ENCODE results near the gene ZKSCAN3.

Gene ZKSCAN3

DNA sequence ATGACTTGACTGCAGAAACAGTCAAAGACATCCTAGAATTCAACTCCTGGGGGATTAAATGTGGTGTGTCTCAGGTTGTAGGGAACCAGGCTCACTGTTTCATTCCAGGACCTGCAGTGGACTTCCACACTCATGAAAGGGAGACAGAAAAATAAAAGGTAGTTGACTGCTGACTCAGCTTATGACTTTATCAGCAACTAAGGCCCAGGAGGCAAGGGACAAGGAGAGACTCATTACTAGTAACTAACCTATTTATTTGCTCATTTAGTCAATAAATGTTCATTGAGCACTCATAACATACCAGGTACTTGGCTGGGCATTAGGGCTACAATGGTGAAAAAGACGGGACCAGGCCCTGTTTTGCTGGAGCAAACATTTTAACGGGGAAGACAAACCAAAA, 16.7 kb upstream of the ZKSCAN3 start:
- TF ChIP-seq POLR2AphosphoS5 (IDR thresholded peaks at IDR 0.05; ENCODE audit: low read depth, low read length): no peak
- no peak for TF ChIP-seq SIN3A (IDR thresholded peaks at IDR 0.05; ENCODE audit: borderline replicate concordance, insufficient read depth, low read length)
- no peak for TF ChIP-seq TAF1 (IDR thresholded peaks at IDR 0.05; ENCODE audit: borderline replicate concordance, insufficient read depth, low read length)
- TF ChIP-seq FOXP2 (optimal IDR thresholded peaks at IDR 0.05; ENCODE audit: borderline replicate concordance, extremely low read depth, extremely low read length, insufficient read depth): no peak
- TF ChIP-seq, protein P1, sequence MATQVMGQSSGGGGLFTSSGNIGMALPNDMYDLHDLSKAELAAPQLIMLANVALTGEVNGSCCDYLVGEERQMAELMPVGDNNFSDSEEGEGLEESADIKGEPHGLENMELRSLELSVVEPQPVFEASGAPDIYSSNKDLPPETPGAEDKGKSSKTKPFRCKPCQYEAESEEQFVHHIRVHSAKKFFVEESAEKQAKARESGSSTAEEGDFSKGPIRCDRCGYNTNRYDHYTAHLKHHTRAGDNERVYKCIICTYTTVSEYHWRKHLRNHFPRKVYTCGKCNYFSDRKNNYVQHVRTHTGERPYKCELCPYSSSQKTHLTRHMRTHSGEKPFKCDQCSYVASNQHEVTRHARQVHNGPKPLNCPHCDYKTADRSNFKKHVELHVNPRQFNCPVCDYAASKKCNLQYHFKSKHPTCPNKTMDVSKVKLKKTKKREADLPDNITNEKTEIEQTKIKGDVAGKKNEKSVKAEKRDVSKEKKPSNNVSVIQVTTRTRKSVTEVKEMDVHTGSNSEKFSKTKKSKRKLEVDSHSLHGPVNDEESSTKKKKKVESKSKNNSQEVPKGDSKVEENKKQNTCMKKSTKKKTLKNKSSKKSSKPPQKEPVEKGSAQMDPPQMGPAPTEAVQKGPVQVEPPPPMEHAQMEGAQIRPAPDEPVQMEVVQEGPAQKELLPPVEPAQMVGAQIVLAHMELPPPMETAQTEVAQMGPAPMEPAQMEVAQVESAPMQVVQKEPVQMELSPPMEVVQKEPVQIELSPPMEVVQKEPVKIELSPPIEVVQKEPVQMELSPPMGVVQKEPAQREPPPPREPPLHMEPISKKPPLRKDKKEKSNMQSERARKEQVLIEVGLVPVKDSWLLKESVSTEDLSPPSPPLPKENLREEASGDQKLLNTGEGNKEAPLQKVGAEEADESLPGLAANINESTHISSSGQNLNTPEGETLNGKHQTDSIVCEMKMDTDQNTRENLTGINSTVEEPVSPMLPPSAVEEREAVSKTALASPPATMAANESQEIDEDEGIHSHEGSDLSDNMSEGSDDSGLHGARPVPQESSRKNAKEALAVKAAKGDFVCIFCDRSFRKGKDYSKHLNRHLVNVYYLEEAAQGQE (IDR thresholded peaks at IDR 0.05; ENCODE audit: insufficient read depth in 1 of 2, low read depth in 2 of 2, low read length in 2 of 2): no peak

DNA sequence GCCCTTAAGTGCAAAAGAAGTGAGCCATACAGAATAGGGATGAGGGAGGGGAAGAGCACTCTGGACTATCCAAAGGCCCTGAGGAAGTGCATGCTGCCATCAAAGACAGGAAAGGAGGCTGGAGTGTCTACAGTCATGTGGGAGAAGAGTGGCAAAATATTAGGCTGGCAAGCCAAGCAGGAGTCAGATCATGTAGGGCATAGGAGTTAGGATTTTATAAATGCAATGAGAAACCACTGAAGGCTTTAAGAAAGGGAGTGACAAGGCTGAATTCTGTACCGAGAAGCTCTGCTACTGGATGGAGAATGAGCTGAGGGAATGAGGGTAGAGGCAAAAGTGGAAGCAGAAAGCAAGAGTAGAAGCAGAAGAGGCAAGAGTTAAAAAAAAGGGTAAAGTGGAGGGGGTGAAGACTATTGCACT, 16.1 kb upstream of the ZKSCAN3 start:
- TF ChIP-seq, protein P1 (IDR thresholded peaks at IDR 0.05; ENCODE audit: insufficient read depth in 1 of 2, low read depth in 2 of 2, low read length in 2 of 2): no peak
- TF ChIP-seq TAF1 (IDR thresholded peaks at IDR 0.05; ENCODE audit: borderline replicate concordance, insufficient read depth, low read length): no peak
- TF ChIP-seq POLR2AphosphoS5 (IDR thresholded peaks at IDR 0.05; ENCODE audit: low read depth, low read length): no peak
- TF ChIP-seq FOXP2 (optimal IDR thresholded peaks at IDR 0.05; ENCODE audit: borderline replicate concordance, extremely low read depth, extremely low read length, insufficient read depth): no peak
- TF ChIP-seq SIN3A (IDR thresholded peaks at IDR 0.05; ENCODE audit: borderline replicate concordance, insufficient read depth, low read length): no peak

DNA sequence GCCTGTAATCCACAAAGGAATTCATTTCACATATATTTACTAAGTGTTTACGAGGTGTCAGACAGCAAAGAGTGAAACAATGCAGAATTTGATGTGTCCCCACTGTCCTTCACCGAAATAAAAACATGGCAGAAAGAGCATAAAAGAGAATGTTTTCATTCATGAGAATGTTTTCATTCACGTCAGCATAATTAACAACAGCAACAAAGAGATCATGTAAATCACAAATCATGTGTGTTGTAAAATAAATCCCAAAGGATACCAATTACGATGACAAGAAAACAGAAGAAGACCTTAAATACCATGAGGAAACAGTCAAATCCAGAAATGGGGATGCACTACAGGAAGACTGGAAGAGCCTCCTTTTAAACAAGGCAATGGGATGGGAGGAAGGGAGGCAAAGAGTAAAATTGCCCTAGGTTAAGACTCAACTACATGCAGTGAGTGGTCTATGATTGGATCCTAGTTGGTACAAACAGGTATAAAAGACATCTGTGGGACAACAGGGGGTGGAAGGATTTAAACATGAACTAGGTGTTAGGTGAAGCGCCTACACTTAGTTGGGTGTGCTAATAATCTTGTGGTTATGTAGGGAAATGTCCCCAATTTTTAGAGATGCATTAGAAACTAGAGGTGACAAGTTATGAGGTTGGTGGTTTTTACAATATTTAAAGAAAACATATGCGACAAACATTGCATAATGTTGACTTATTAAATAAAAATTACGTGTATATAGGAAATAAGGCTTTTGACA, 15.3 kb upstream of the ZKSCAN3 start:
- TF ChIP-seq, protein P1 (IDR thresholded peaks at IDR 0.05; ENCODE audit: insufficient read depth in 1 of 2, low read depth in 2 of 2, low read length in 2 of 2): no peak
- TF ChIP-seq SIN3A (IDR thresholded peaks at IDR 0.05; ENCODE audit: borderline replicate concordance, insufficient read depth, low read length): no peak
- TF ChIP-seq FOXP2 (optimal IDR thresholded peaks at IDR 0.05; ENCODE audit: borderline replicate concordance, extremely low read depth, extremely low read length, insufficient read depth): no peak
- TF ChIP-seq POLR2AphosphoS5 (IDR thresholded peaks at IDR 0.05; ENCODE audit: low read depth, low read length): no peak
- TF ChIP-seq TAF1 (IDR thresholded peaks at IDR 0.05; ENCODE audit: borderline replicate concordance, insufficient read depth, low read length): no peak

DNA sequence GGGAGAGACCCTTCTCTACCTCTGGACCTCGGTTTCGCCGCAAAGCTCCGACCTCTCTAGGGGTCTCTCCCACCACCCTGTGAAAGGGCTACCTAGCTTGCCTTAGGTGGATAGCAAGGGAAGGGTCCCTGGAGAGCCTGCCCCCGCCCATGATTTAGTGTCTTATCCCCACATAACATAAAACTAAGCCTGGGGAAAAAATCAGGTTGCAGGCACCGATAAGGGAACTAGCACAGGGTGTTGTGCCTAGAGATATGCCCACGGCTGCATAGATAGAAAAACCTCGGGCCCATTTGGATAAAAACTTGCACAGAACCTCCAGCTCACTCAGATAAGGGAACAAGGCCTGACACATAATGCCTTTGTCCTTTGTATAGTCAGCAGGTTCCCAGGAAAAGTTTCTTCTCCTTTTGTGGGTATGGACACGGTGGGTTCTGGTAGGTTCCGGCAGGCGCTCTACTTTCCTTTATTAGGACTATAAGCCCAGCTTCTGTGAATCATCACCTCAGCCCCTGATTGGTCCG, 14.6 kb upstream of the ZKSCAN3 start:
- TF ChIP-seq FOXP2 (optimal IDR thresholded peaks at IDR 0.05; ENCODE audit: borderline replicate concordance, extremely low read depth, extremely low read length, insufficient read depth) (no peak), TAF1 (IDR thresholded peaks at IDR 0.05; ENCODE audit: borderline replicate concordance, insufficient read depth, low read length) (no peak), POLR2AphosphoS5 (IDR thresholded peaks at IDR 0.05; ENCODE audit: low read depth, low read length) (no peak), SIN3A (IDR thresholded peaks at IDR 0.05; ENCODE audit: borderline replicate concordance, insufficient read depth, low read length) (no peak)
- TF ChIP-seq, protein P1 (IDR thresholded peaks at IDR 0.05; ENCODE audit: insufficient read depth in 1 of 2, low read depth in 2 of 2, low read length in 2 of 2): no peak

Data from PFSK-1 (cell line).